Measurements from ENCODE around the gene KEL.

Gene KEL

DNA sequence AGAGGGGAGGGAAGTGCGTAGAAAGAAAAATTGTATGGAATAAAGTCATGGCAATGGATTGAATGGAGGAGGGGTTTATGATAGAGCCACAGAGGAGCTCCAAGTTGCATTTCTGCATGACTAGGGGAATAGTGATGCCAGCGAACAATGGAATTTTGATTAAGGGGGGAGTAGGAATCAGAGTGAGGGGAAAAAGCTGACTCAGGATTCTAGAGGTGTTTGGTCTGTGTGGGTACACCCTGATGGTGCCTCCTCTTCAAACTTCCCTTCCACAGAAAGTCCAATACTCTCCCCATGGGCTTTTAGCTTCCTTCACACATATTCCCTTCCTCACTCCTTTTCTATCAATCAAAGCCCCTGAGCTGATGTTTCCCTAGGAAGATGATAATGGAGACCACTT is 1.8 kb upstream of the KEL start:
- in situ Hi-C loops (cut with HindIII; ENCODE audit: low sequenced_read_pairs): no loop called here

DNA sequence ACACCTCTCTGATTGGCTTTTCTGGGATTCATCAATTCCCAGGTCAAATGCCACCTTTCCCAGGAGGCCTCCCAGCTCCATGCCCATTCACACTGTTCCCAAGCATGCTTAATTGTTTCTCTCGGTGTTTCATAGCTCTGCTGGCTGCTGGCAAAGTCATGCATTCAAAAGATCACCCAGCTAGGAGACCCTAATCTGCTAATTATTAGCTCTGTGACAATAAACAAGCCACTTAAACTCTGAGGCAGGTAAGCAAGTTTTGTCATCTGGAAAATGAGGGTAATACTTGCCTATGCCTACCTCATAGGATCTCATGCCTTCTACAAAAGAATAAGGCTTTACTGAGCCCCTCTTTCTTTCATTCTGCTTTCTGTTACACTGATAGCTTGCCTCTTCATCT is 828 bp upstream of the KEL start:
- in situ Hi-C loops (cut with HindIII; ENCODE audit: low sequenced_read_pairs): no loop called here

DNA sequence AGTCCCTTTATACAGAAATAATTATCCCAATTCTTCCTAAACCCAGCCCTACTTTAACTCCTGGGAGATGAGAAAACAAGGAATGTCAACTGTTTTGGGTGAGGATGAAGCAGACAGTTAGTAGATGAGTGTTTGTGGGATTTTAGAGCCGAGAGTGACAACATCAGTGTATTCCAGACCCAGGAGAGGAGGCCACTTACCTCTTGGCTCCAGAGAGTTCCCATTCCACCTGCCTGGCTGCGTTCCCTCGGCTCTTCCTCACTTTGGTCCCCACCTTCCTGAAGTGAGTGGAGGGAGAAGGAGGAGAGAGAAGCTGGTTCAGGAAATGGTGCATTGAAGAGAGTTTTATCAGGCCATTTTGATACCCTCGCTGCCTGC is 579 bp downstream of the KEL start:
- in situ Hi-C loops (cut with HindIII; ENCODE audit: low sequenced_read_pairs): no loop called here

DNA sequence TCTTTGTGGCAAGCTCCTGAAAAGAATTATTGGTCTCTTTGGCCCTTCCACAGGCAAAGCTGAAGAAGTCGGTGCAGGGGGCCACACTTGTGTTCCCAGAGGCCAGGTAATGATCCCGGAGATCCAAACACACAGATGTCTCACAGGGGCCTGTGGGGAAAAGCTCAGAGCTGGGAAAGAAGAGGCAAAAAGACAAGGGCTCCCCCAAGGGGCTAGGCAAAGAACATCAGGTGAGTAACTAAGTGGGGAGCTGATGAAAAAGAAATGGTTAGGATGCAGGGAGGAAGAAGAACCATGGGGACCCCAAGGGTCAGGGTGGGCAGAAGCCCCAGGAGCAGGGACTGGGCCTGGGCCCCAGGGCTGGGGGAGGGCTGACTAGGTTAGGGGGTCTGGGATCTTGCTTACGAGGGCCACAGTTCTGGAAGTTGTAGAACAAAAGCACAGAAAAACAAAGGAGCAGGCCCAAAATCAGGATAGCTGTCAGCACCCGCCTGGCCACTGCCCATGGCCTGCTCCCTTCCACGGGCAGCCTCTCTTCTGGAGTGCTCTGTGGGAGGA is 1.1 kb downstream of the KEL start:
- in situ Hi-C loops (cut with HindIII; ENCODE audit: low sequenced_read_pairs): no loop called here

DNA sequence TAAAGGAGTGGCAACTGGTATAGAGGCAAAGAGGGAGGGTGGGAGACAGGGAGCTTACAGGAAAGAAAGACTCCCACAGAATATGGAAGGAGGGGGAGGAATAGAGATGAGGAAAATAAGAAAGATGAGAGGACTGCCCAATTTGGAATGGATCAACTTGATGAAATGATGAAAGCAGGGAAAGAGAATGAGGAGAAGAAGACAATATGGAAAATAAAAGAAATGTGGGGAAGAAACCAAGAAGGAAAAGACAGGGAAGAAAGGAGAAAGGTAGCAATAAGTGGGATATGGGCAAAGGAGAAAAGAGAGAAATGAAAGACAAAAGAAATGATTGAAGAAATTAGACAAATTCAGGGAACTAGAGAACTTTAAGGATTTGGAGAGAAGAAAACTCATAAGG is 3.0 kb downstream of the KEL start:
- in situ Hi-C loops (cut with HindIII; ENCODE audit: low sequenced_read_pairs): no loop called here

DNA sequence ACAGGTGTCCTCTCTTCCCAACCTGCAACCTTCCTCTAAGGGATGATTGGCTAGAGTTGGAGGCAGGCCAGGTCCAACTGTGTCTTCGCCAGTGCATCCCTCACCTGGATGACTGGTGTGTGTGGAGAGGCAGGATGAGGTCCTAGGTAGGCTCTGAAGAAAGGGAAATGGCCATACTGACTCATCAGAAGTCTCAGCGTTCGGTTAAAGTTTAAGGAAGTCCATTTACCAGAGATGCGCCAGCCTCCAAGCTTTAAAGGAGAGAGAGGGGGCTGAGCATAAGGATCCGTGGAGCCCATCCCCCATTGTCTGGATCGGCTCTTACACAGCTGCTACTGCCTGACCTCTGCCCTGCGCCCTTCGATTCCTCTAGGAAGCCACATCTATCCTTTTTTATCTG is 4.4 kb downstream of the KEL start:
- in situ Hi-C loops (cut with HindIII; ENCODE audit: low sequenced_read_pairs): no loop called here

DNA sequence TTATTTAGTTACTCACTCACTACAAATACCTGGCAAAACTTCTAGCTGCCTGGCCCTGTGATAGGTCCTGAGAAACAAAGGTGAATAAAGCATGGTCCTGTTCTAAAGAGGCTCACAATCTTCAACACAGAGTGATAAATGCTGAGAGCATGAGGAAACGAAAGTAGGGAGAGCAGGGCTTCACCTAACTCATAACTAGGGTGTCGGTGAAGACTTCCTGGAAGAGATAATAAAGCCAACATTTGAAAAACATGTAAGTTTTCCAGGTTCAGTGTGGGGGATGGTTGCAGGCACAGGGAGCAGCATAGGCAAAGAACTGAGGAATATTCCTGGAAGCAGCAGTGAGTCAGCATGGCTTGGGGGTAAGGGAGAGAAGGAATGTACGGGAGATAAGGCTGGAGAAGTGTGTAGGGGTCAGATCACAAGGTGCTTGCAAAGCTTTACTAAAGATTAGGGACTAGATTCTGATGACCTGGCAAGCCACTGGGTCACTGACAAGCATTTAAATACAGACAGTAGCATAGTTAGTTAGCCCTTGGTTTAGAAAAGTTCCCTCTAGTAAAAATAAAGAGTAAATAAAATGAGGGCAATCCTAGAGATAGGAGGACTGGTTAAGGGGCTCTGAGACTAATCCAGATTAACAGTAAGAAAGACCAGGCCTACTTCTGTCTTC is 5.1 kb downstream of the KEL start:
- in situ Hi-C loops (cut with HindIII; ENCODE audit: low sequenced_read_pairs): no loop called here

DNA sequence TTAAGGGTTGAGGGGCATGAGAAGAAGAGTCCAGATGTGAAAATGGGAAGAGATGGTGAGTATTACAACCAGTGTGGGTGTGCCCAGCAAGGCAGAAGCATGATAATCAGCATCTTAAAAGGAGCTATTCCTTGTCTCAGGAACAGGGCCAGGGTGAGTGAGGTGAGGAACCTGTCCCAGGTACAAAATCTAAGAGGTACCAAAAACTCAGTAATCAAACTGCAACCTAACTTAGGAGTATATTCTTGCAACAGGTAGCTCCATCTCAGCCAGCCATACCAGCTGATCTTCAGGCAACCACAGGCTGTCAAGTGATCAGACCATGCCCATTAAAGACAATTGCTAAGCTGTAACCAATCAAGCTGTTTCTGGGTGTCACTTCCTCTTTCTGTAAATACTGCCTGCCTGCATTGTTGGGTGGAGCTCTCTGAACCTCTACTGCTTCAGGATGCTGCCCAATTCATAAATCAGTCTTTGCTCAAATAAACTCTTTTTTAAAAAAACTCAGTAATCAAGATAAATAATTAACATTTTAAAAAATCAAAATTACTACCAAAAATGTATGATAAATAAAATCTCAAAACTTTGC is 7.4 kb downstream of the KEL start:
- in situ Hi-C loops (cut with HindIII; ENCODE audit: low sequenced_read_pairs): no loop called here

DNA sequence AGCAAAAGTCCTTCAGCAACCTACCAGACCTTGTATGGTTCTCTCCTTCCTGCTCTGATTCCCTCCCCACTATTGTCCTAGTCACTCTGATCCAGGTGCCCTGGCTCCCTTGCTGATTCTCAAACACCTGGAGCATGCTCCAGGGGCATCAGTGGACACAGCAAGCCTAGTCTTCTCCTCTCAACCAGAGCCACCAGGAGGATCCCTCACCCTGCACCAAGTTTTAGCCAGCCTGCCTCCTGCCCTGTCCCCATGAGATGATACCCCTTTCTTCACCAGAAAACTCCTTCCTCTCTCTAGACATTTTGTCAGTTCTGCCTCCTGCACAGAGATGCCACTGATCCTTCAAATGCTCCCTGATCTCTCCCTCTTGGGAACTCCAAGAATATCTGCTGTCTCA is 11.9 kb downstream of the KEL start:
- in situ Hi-C loops (cut with HindIII; ENCODE audit: low sequenced_read_pairs): no loop called here

DNA sequence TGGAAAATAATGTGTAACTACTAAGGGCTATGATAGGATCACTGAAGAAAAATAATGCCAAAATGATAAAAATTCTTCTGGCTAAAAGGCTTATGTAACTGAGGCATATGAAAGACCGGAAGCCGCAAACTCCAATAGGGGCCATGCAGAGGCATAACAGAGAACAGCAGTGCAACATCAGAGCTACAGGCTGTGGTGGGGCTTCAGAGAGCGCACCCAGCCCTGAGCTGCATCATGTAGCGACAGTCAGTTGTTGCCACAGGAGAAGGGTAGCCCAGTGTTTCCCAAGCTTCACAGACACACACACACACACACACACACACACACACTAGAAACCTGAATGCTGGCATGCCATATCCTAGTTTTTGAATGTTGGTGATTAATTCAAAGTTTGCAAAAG is 13.6 kb downstream of the KEL start:
- in situ Hi-C loops (cut with HindIII; ENCODE audit: low sequenced_read_pairs): no loop called here

DNA sequence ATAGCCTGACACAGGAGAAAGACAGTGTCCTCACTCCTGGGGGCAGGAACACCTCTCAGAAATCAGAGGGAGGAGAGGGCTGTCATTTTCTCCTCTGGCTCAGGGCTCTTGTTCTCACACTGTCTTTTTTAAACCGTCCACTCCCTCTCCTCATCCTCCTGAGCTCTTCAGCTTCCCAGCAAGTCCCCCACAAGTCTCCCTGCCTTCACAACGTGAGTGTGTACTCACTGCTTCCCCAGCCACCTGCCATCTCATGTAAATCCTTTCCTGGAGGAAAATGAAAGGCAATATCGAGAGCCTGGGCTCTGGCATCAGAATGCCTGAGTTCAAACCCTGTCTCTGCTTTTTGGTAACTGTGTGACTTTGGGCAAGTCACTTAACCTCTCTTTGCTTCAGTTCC is 17.2 kb downstream of the KEL start:
- in situ Hi-C loops (cut with HindIII; ENCODE audit: low sequenced_read_pairs): no loop called here

DNA sequence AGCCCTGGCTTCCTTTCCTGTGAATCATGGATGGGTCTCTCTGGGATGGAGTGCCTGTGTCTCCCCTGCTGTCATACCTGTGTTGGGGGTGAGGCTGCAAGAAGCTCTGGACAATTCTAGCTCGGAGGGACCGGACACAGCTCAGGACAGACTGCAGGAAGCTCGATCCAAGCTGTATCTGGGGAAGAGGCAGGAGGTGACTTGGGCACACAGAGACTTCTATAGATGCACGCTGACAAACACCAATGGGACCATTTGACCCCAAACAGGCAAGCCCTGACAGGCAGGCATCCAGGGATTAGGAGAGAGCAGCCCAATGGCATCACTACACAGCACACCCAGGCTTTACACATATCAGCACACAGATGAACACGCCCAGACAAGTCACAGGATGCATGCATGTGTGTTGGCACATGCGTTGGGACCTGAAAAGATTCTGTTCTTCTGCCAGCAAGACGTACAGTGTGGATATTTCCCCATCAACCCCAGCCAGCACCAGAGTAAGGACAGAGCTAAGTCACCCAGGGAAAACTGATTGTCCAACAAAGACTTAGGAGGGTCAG is 18.4 kb downstream of the KEL start:
- in situ Hi-C loops (cut with HindIII; ENCODE audit: low sequenced_read_pairs): no loop called here

DNA sequence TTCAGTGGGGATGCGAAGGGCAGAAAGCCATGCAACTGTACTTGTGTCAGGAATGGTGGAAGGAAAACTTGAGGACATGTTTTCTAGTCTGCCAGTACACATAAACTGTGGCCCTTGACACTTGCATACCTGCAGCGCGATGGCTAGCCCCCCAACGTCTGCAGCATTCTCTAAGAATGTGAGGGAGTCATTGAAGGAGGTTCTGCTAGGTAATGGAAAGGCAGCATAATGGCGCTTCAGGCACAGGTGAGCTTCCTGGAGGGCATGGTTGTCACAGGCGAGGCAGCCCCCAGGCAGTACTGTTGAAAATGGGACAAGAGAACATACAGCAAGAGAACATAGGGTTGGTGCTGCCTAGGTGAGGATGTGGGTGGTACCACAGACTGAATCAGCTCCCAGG is 19.4 kb downstream of the KEL start:
- in situ Hi-C loops (cut with HindIII; ENCODE audit: low sequenced_read_pairs): no loop called here

DNA sequence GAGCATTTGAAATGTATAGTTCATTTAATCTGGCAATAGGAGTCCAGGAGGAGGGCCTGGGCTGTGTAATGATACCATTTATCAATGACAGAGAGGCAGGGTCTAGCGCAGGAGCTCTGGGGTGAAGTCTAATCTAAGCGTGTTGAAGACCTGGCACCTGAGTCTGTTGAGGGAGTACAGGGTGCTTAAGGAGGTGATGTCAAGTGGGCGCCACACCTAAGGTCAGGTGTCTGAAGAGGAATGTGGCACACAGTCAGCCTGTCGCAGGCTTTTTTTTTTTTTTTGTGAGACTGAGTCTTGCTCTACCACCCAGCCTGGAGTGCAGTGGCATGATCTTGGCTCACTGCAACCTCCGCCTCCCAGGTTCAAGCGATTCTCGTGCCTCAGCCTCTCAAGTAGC is 20.6 kb downstream of the KEL start:
- in situ Hi-C loops (cut with HindIII; ENCODE audit: low sequenced_read_pairs): no loop called here

DNA sequence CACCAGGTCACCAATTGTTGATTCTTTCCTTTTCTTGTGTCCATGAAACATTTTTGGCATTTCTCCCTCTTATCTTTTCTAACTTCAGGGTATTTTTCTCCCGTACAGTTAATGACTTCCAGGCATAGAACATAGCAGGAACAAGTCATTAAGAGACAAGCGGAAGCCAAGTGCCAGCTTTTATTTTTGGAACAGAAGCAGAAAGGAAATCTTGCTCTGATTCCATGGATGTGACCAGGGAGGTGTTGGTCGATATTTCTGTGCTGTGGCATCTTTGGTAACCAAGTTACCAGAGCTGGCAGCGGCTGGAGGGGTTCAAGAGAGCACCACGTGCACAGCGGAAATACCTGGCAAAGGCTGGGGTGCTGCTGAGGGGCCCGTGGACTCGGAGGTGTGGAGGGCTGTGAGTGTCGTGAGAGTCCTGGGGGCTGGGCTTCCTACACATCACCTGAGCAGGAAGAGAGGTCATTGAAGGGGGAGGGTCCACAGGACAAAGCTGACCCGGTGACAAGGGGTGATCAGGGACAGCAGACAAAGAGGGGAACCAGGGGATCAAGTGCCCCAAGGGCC is 21.1 kb downstream of the KEL start:
- in situ Hi-C loops (cut with HindIII; ENCODE audit: low sequenced_read_pairs): no loop called here

DNA sequence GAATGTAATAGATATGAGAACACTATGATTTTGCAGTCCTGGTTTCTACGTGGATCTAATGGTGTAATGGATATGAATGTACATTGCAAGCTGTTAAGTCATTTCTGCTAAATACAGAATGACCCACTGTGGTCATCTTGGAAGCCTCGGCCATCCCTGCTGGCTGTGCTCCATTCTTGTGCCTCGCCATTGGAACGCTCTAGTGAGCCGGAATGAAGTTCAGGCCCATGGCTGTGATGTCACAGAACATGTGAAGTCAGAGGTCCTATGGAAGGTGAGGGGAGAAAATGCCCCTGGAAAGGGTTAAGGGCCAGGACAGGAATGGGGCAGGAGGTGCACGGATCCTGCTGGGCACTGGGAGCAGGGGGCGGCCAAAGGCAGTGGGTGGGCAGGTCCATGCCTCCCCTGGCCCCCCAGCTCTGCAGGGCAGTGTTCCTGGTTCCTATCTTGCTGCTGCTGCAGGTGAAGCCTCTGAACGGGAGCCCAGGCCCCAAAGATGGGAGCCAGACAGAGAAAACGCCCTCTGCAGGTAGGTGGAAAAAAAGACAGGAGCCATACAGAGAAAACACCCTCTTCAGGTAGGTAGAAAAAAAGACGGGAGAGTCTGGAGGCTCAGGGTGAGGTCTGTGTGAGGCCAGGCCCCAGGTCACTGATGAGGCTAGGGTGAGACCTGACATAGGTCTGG is 22.8 kb downstream of the KEL start, which contains the start of gene LLCFC1:
Gene LLCFC1, plus strand, starts transcription at position 259 of the 685 bp plus-strand sequence. Its CDS starts 138 bp downstream, at position 397.
- in situ Hi-C loops (cut with HindIII; ENCODE audit: low sequenced_read_pairs): no loop called here

DNA sequence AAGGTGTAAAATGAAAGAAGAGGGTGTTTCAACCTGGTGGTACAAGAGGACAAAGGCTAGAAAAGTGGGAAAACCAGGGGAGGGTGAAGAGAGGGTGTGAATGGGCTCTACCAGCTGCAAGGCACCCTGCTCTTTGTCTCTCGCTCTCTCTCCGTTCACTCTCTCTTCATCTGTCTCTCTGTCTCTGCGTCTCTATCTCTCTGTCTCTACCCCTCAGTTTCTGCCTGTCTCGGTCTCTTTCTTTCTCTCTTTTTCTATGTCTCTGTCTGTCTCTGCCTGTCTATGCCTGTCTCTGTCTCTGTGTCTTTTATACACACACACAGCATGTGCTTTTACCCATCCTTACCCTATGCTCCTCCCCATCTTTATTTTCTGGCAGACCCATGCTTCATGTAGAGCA is 23.6 kb downstream of the KEL start:
- in situ Hi-C loops (cut with HindIII; ENCODE audit: low sequenced_read_pairs): no loop called here

DNA sequence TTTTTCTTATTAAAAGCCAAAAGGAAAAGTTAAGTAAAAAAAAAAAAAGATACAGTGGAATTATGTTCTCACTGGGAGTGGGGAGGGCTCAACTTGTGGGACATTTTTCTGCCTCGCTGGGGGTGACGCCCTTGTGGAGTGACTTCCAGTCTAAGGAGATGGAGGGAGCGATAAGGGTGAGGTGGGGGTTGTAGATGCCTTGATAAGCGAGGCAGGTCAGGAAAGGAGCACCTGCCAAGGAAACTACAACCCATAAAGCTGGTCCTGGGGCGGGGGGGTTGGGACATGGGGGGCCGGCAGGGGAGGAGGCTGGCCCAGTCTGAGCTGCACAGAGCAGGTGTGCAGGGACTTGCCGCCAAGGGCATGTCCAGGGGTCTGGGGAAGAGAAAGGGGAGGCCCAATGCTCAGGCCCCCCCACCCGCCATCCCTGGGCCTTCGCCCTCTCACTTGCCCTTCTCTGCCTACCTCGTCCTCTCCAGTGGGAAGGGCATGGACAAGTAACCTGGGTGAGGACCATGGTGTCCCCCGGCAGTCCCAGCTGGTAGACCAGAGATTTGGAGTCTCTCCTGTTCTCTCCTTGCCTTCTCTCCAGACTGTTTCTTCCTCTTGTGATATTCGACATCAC is 26.1 kb downstream of the KEL start:
- in situ Hi-C loops (cut with HindIII; ENCODE audit: low sequenced_read_pairs): no loop called here

DNA sequence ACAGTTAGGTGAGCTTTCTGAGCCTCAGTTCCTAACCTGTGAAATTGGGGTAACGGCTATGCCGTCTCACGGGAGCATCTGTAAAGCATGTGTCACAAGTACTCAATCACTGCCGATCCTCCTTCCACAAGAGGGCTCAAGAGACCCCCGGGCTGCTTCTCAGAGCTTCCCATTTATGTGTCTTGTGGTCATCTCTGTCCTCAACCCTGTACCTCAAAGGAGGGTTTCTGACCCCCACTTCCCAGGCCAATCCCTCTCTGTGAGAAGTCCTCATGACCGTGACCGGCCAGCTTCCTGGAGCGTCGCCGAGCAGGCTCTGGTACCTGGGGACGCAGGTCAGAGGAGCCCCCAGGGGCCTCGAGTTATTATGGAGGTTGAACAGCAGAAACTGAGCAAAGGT is 28.1 kb downstream of the KEL start:
- in situ Hi-C loops (cut with HindIII; ENCODE audit: low sequenced_read_pairs): no loop called here

DNA sequence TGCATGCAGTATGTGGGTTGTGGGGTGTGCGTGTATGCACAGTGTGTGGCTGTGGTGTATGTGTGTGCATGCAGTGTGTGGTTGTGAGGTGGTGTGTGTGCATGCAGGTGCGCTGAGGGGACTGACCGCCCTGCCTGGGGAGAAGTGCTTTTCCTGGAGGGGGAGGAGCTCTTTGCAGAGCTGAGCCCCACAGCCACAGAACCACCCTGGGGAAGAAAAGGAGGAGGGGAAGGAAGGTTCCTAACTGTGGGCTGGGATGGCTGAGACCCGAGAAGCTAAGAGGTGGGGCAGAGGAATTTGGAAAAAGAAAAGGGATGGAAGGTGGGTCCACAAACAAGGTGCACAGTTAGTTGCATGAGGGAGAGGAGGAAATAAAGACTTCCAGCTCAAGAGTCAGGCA is 28.5 kb downstream of the KEL start, which contains the start of gene TRPV5:
Gene TRPV5, minus strand, starts transcription at position 123 of the 400 bp plus-strand sequence. CDS start 287 bp downstream, outside the sequence.
- in situ Hi-C loops (cut with HindIII; ENCODE audit: low sequenced_read_pairs): no loop called here

DNA sequence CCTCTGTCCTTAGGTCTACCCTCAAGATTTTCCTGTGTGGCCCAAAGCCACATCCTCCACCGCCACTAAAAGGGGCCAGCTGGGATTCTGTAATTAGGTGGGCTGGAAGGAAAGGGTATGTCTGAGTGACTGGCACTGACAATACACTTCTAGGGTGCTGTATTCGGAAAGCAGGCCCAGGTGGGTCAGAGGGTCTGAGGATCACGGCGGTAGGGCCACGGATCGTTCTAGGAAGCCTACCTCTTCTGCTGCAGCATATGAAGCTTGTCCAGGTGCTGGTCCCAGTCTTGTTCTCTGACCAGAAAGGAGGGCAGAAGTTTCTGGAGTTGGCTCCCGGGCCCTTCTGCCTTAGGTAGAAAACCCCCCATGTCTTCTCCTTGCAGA is 29.1 kb downstream of the KEL start:
- in situ Hi-C loops (cut with HindIII; ENCODE audit: low sequenced_read_pairs): no loop called here

All from DLD1 (cell line).